ENCODE results near the gene RNF43.

- no peak for TF ChIP-seq CTCF (IDR thresholded peaks at IDR 0.05)
- TF ChIP-seq POLR2A (IDR thresholded peaks at IDR 0.05) = no peak
These were observed 33.4 kb downstream of the RNF43 start for GRCh38 chr17:58383892-58384462.
